Measurements from ENCODE around the gene PPP1R37.

Gene PPP1R37

DNA sequence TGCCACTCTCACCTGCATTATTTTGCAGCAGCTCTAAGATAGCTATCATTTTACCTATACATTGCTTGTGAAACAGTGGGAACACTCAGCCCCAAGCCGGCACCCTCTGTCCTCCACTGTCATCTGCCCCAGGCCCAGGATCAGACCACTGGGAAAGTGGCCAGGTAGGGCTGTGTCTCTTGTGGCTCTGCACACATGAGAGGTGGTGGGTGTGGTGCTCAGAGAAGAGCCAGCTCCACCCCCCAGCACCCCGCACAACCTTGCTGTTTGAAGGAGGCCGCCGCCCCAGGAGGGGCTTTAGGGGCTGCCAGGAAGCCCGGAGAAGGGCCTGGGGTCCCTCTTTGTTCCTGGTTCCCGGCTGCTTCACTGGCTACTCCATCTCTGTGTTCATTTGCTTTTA is 26.6 kb downstream of the PPP1R37 start:
- Histone ChIP-seq H3K4me3 (ENCODE audit: low read depth in 1 of 2, low read length in 2 of 2) (no peak overlapping the region), H3K4me1 (ENCODE audit: control insufficient read depth in 1 of 2, insufficient read depth in 2 of 2, low read length in 2 of 2) (peaks cover 3 to 24% of the 10 kb centered on the region in 2 donors), H3K9me3 (ENCODE audit: control insufficient read depth in 1 of 2, low read length in 2 of 2) (no peaks in the 10 kb centered on the region), H3K27ac (ENCODE audit: low read length) (no peak overlapping the region), H3K36me3 (ENCODE audit: control insufficient read depth in 1 of 2, insufficient read depth in 2 of 2, low read length in 2 of 2) (no peaks in the 10 kb centered on the region), H3K27me3 (ENCODE audit: low read depth, low read length) (no peaks in the 10 kb centered on the region)

DNA sequence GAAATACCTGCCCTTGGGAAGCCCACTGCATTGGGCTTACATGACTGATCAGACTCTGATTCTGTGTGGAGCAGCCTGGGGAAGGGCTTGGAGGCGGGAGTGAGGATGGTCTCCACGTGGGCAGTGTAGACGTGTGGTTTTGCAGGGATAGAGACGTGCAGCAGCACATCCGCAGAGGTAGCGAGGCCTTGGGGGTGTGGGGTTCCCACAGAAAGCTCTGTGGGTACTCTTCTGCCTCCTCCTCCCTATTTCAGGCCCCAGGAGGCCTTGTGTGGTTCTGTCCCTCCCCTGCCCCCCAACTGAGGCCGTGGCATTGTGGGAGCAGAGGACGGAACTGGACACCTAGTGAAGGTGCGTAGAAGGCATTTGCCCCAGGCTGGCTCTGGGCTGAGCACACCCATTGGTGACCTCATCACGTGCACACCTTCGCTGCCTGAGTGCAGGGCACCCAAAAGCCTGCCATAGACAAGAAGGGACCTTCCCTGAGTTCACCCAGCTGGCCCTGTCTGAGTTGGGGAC is 28.9 kb downstream of the PPP1R37 start:
- Histone ChIP-seq H3K9me3 (ENCODE audit: control insufficient read depth in 1 of 2, low read length in 2 of 2) (no peaks in the 10 kb centered on the region), H3K4me1 (ENCODE audit: control insufficient read depth in 1 of 2, insufficient read depth in 2 of 2, low read length in 2 of 2) (peaks cover 3 to 21% of the 10 kb centered on the region in 2 donors), H3K27ac (ENCODE audit: low read length) (no peak overlapping the region), H3K36me3 (ENCODE audit: control insufficient read depth in 1 of 2, insufficient read depth in 2 of 2, low read length in 2 of 2) (no peaks in the 10 kb centered on the region), H3K27me3 (ENCODE audit: low read depth, low read length) (no peaks in the 10 kb centered on the region), H3K4me3 (ENCODE audit: low read depth in 1 of 2, low read length in 2 of 2) (no peak overlapping the region)

GRCh38 chr19:45122832-45123231 is 29.9 kb downstream of the PPP1R37 start:
- Histone ChIP-seq H3K27ac (ENCODE audit: low read length) (no peak overlapping the region), H3K27me3 (ENCODE audit: low read depth, low read length) (no peaks in the 10 kb centered on the region), H3K4me3 (ENCODE audit: low read depth in 1 of 2, low read length in 2 of 2) (no peak overlapping the region), H3K4me1 (ENCODE audit: control insufficient read depth in 1 of 2, insufficient read depth in 2 of 2, low read length in 2 of 2) (peaks cover 3 to 12% of the 10 kb centered on the region in 2 donors), H3K36me3 (ENCODE audit: control insufficient read depth in 1 of 2, insufficient read depth in 2 of 2, low read length in 2 of 2) (no peaks in the 10 kb centered on the region), H3K9me3 (ENCODE audit: control insufficient read depth in 1 of 2, low read length in 2 of 2) (no peaks in the 10 kb centered on the region)

- Histone ChIP-seq H3K27me3 (ENCODE audit: low read depth, low read length) (no peaks in the 10 kb centered on the region), H3K4me1 (ENCODE audit: control insufficient read depth in 1 of 2, insufficient read depth in 2 of 2, low read length in 2 of 2) (peaks cover 3 to 6% of the 10 kb centered on the region in 2 donors), H3K27ac (ENCODE audit: low read length) (no peak overlapping the region)
Observed at GRCh38 chr19:45123440-45123850, 30.5 kb downstream of the PPP1R37 start.

GRCh38 chr19:45124021-45124420 is 31.0 kb downstream of the PPP1R37 start:
- Histone ChIP-seq H3K27ac (ENCODE audit: low read length) (no peak overlapping the region), H3K36me3 (ENCODE audit: control insufficient read depth in 1 of 2, insufficient read depth in 2 of 2, low read length in 2 of 2) (peaks cover 0 to 6% of the 10 kb centered on the region in 2 donors), H3K4me1 (ENCODE audit: control insufficient read depth in 1 of 2, insufficient read depth in 2 of 2, low read length in 2 of 2) (peaks cover 3% of the 10 kb centered on the region in 2 donors)

More at GRCh38 chr19:45123440-45123850, 30.5 kb downstream of the PPP1R37 start:
- H3K4me3 ChIP-seq (ENCODE audit: low read depth in 1 of 2, low read length in 2 of 2), result no peak overlapping the region
- peaks cover 0 to 1% of the 10 kb centered on the region in 2 donors for H3K36me3 ChIP-seq (ENCODE audit: control insufficient read depth in 1 of 2, insufficient read depth in 2 of 2, low read length in 2 of 2)
- H3K9me3 ChIP-seq (ENCODE audit: control insufficient read depth in 1 of 2, low read length in 2 of 2), result no peaks in the 10 kb centered on the region

GRCh38 chr19:45125360-45125759 is 32.4 kb downstream of the PPP1R37 start:
- Histone ChIP-seq H3K27me3 (ENCODE audit: low read depth, low read length) (no peaks in the 10 kb centered on the region), H3K36me3 (ENCODE audit: control insufficient read depth in 1 of 2, insufficient read depth in 2 of 2, low read length in 2 of 2) (peaks cover 0 to 6% of the 10 kb centered on the region in 2 donors), H3K4me1 (ENCODE audit: control insufficient read depth in 1 of 2, insufficient read depth in 2 of 2, low read length in 2 of 2) (peaks cover 3% of the 10 kb centered on the region in 2 donors), H3K4me3 (ENCODE audit: low read depth in 1 of 2, low read length in 2 of 2) (no peak overlapping the region), H3K9me3 (ENCODE audit: control insufficient read depth in 1 of 2, low read length in 2 of 2) (no peaks in the 10 kb centered on the region), H3K27ac (ENCODE audit: low read length) (no peak overlapping the region)

More at GRCh38 chr19:45124021-45124420, 31.0 kb downstream of the PPP1R37 start:
- Histone ChIP-seq H3K27me3 (ENCODE audit: low read depth, low read length) (no peaks in the 10 kb centered on the region), H3K4me3 (ENCODE audit: low read depth in 1 of 2, low read length in 2 of 2) (no peak overlapping the region), H3K9me3 (ENCODE audit: control insufficient read depth in 1 of 2, low read length in 2 of 2) (no peaks in the 10 kb centered on the region)

- H3K9me3 ChIP-seq (ENCODE audit: control insufficient read depth in 1 of 2, low read length in 2 of 2), result no peaks in the 10 kb centered on the region
- H3K4me3 ChIP-seq (ENCODE audit: low read depth in 1 of 2, low read length in 2 of 2), result no peak overlapping the region
- peaks cover 3% of the 10 kb centered on the region in 2 donors for H3K4me1 ChIP-seq (ENCODE audit: control insufficient read depth in 1 of 2, insufficient read depth in 2 of 2, low read length in 2 of 2)
- no peaks in the 10 kb centered on the region for H3K27me3 ChIP-seq (ENCODE audit: low read depth, low read length)
- H3K36me3 ChIP-seq (ENCODE audit: control insufficient read depth in 1 of 2, insufficient read depth in 2 of 2, low read length in 2 of 2), result peaks cover 0 to 6% of the 10 kb centered on the region in 2 donors
- H3K27ac ChIP-seq (ENCODE audit: low read length), result no peak overlapping the region
Observed at GRCh38 chr19:45125975-45126493, 33.1 kb downstream of the PPP1R37 start.

DNA sequence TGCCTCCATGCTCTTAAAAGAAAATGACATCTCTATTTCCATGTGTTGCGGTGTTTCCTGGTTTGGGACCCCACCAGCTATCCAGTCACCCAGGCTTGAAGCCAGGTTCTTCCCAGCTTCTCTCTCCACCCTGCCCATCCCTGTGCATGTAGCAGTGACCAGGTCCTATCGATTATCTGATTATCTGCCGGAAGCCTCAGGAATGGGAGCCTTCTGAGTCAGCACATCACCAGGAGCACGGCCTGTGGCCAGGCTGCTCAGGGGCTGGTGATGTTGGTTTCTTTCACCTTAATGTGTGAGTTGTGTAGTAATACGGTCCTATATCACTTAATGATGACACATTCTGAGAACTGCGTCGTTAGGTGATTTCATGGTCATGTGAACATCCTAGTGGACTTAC is 33.7 kb downstream of the PPP1R37 start:
- Histone ChIP-seq H3K4me1 (ENCODE audit: control insufficient read depth in 1 of 2, insufficient read depth in 2 of 2, low read length in 2 of 2) (peaks cover 3% of the 10 kb centered on the region in 2 donors), H3K27ac (ENCODE audit: low read length) (no peak overlapping the region), H3K36me3 (ENCODE audit: control insufficient read depth in 1 of 2, insufficient read depth in 2 of 2, low read length in 2 of 2) (peaks cover 0 to 6% of the 10 kb centered on the region in 2 donors), H3K9me3 (ENCODE audit: control insufficient read depth in 1 of 2, low read length in 2 of 2) (no peaks in the 10 kb centered on the region), H3K4me3 (ENCODE audit: low read depth in 1 of 2, low read length in 2 of 2) (no peak overlapping the region), H3K27me3 (ENCODE audit: low read depth, low read length) (no peaks in the 10 kb centered on the region)

- Histone ChIP-seq H3K27ac (ENCODE audit: low read length) (no peak overlapping the region), H3K9me3 (ENCODE audit: control insufficient read depth in 1 of 2, low read length in 2 of 2) (no peaks in the 10 kb centered on the region), H3K4me3 (ENCODE audit: low read depth in 1 of 2, low read length in 2 of 2) (no peak overlapping the region), H3K36me3 (ENCODE audit: control insufficient read depth in 1 of 2, insufficient read depth in 2 of 2, low read length in 2 of 2) (peaks cover 0 to 6% of the 10 kb centered on the region in 2 donors), H3K4me1 (ENCODE audit: control insufficient read depth in 1 of 2, insufficient read depth in 2 of 2, low read length in 2 of 2) (peaks cover 0 to 3% of the 10 kb centered on the region in 2 donors), H3K27me3 (ENCODE audit: low read depth, low read length) (no peaks in the 10 kb centered on the region)
Observed at GRCh38 chr19:45128146-45128545, 35.2 kb downstream of the PPP1R37 start.

DNA sequence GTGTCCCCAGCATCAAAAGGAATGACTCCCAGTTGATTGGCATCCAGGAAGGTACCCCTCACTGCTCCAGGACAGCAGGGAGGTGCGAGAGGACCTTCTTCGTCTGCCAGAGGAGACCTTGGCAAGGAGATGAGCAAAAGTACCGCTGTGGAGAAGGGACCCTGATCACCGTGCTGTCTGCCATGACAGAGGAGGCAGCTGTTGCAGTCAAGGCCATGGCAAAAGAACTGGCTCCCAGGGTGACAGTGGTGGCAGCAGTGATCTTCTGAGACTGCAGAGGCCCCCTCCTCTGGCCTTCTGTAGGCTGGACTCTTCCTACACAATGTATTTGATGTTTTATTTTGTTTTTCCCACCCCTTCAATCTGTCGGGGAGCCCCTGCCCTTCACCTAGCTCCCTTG is 35.8 kb downstream of the PPP1R37 start:
- Histone ChIP-seq H3K36me3 (ENCODE audit: control insufficient read depth in 1 of 2, insufficient read depth in 2 of 2, low read length in 2 of 2) (peaks cover 0 to 6% of the 10 kb centered on the region in 2 donors), H3K4me1 (ENCODE audit: control insufficient read depth in 1 of 2, insufficient read depth in 2 of 2, low read length in 2 of 2) (peaks cover 0 to 3% of the 10 kb centered on the region in 2 donors), H3K9me3 (ENCODE audit: control insufficient read depth in 1 of 2, low read length in 2 of 2) (no peaks in the 10 kb centered on the region), H3K4me3 (ENCODE audit: low read depth in 1 of 2, low read length in 2 of 2) (no peak overlapping the region), H3K27ac (ENCODE audit: low read length) (no peak overlapping the region), H3K27me3 (ENCODE audit: low read depth, low read length) (no peaks in the 10 kb centered on the region)

DNA sequence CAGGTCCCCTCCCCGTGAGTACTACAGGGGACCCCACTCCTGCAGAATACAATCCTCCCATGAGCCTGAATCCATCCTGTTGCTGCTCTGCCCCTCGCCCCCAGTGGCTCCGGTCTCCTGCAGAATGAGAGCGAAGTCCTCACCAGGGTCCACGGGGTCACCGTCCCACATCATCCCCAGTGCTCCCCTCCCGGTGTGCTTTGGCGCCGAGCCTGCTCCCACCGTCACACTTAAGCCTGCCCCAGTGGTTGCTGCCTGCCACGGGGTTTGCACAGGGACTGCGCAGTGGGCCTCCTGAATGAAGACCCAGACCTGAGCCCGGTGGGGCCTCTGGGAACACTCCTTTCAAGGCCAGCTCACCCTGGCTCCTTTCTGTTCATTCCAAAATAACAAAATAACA is 37.3 kb downstream of the PPP1R37 start:
- Histone ChIP-seq H3K4me1 (ENCODE audit: control insufficient read depth in 1 of 2, insufficient read depth in 2 of 2, low read length in 2 of 2) (peaks cover 0 to 3% of the 10 kb centered on the region in 2 donors), H3K27me3 (ENCODE audit: low read depth, low read length) (no peaks in the 10 kb centered on the region), H3K36me3 (ENCODE audit: control insufficient read depth in 1 of 2, insufficient read depth in 2 of 2, low read length in 2 of 2) (peaks cover 0 to 6% of the 10 kb centered on the region in 2 donors), H3K4me3 (ENCODE audit: low read depth in 1 of 2, low read length in 2 of 2) (no peak overlapping the region), H3K9me3 (ENCODE audit: control insufficient read depth in 1 of 2, low read length in 2 of 2) (no peaks in the 10 kb centered on the region), H3K27ac (ENCODE audit: low read length) (no peak overlapping the region)
